Measurements from ENCODE around the gene RNF225. TPM values are rescaled to one million over a fixed set of nuclear protein-coding genes. Genes with fewer than 3 reads are reported as not detected.

Gene RNF225
- total and polyA plus RNA-seq, 2 of the 13 experiments (the other 11 are each of a cell fraction or from before 2014, with no cell fraction given): not detected

DNA sequence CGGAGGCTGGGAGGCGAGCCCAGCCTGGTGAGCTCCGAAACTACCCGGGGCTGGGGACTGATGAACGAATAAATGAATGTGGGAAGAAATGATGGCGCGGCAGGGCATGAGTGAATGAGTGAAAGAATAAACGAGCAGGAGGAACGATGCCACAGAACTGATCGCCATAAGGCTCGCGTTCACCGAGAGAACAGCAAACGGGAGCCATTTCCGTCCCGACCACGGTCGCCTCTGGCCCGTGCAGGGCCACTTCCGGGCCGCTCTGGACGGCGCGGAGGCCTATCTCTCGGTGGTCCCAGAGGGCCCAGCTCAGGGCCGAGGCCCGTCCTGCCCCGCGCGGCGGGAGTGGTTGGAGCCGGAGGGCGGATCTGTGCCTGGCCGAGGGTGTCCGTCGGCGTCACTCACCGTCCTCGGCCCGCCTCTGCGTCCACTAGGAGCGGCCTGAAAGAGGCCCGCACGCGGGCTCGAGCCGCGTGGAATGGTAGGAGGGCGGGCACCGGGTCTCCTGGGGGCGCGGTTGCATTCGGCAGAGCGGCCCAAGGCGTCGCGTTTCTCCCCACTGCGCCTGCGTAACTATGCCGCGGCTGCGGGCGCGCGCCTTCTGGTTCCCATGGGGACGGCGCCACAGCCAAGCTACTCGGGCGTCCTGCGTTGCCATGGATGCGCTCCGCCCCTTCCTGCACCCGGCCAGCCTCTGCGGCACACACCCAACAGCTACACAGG lies 33.0 kb upstream of the RNF225 start, which contains the start of gene ZNF497 (continued):
- TF ChIP-seq THAP9 (CRISPR knock-in tag; IDR thresholded peaks at IDR 0.05; ENCODE audit: borderline replicate concordance): peak; percentile 89
- no peak for TF ChIP-seq SP1 (IDR thresholded peaks at IDR 0.05)
- TF ChIP-seq SP1 (CRISPR knock-in tag; IDR thresholded peaks at IDR 0.05): no peak; the same call in 1 of the 2 replicates
- TF ChIP-seq ZNF567 (CRISPR knock-in tag; IDR thresholded peaks at IDR 0.05; ENCODE audit: borderline replicate concordance): no peak
- 0 out of 2 replicates have a peak, but pooled peaks have one; percentile 37 for TF ChIP-seq ZNF546 (CRISPR knock-in tag; conservative IDR thresholded peaks at IDR 0.05)
- TF ChIP-seq HOXA3 (CRISPR knock-in tag; IDR thresholded peaks at IDR 0.05): peak; percentile 83
- 0 out of 2 replicates have a peak, but pooled peaks have one; percentile 57 for TF ChIP-seq ZIK1 (CRISPR knock-in tag; IDR thresholded peaks at IDR 0.05; ENCODE audit: borderline replicate concordance, low read depth)
- TF ChIP-seq ZNF792 (CRISPR knock-in tag; IDR thresholded peaks at IDR 0.05): 0 out of 2 replicates have a peak, but pooled peaks have one; percentile 11
- no peak; the same call in 1 of the 2 replicates for TF ChIP-seq ZNF446 (CRISPR knock-in tag; IDR thresholded peaks at IDR 0.05)
- no peak for TF ChIP-seq ZBTB3 (CRISPR knock-in tag; IDR thresholded peaks at IDR 0.05; ENCODE audit: borderline replicate concordance, low read depth)
- peak; percentile 3; the same call in 1 of the 2 replicates for TF ChIP-seq NR0B2 (CRISPR knock-in tag; IDR thresholded peaks at IDR 0.05)
- no peak for TF ChIP-seq ZKSCAN1 (IDR thresholded peaks at IDR 0.05; ENCODE audit: low read length)
- TF ChIP-seq ZNF615 (CRISPR knock-in tag; IDR thresholded peaks at IDR 0.05; ENCODE audit: borderline replicate concordance): 0 out of 2 replicates have a peak, but pooled peaks have one; percentile 38
- peak; percentile 37 for TF ChIP-seq ZNF891 (CRISPR knock-in tag; IDR thresholded peaks at IDR 0.05)
- TF ChIP-seq KDM1A (CRISPR knock-in tag; IDR thresholded peaks at IDR 0.05): no peak
- TF ChIP-seq ZNF263 (CRISPR knock-in tag; IDR thresholded peaks at IDR 0.05): no peak; the same call in 1 of the 2 replicates
- TF ChIP-seq ELF3 (CRISPR knock-in tag; IDR thresholded peaks at IDR 0.05): peak; percentile 76
- no peak for TF ChIP-seq ZBTB21 (CRISPR knock-in tag; IDR thresholded peaks at IDR 0.05)
- peak; percentile 73; the same call in 1 of the 2 replicates for TF ChIP-seq PHF21A (CRISPR knock-in tag; IDR thresholded peaks at IDR 0.05)
- 0 out of 2 replicates have a peak, but pooled peaks have one; percentile 23 for TF ChIP-seq ZNF136 (CRISPR knock-in tag; IDR thresholded peaks at IDR 0.05; ENCODE audit: low read depth)
- TF ChIP-seq ZSCAN22 (CRISPR knock-in tag; IDR thresholded peaks at IDR 0.05): no peak
- TF ChIP-seq ZFP1 (CRISPR knock-in tag; IDR thresholded peaks at IDR 0.05): peak; percentile 57; the same call in 1 of the 2 replicates
- TF ChIP-seq ZFAT (CRISPR knock-in tag; conservative IDR thresholded peaks at IDR 0.05): 0 out of 2 replicates have a peak, but pooled peaks have one; percentile 46
- peak; percentile 22; the same call in 1 of the 2 replicates for TF ChIP-seq CEBPG (CRISPR knock-in tag; IDR thresholded peaks at IDR 0.05)
- peak; percentile 96 for TF ChIP-seq THAP11 (CRISPR knock-in tag; IDR thresholded peaks at IDR 0.05)
- TF ChIP-seq CEBPZ (IDR thresholded peaks at IDR 0.05; ENCODE audit: low read length): no peak
